ENCODE measurements around the gene LPAR1. TPM values are rescaled to one million over a fixed set of nuclear protein-coding genes. Genes with fewer than 3 reads are reported as not detected.

The LPAR1 gene
- total RNA-seq, 1 donor from 2014 or later = 23.2 TPM

GRCh38 chr9:110949081-110949480, 89.2 kb downstream of the LPAR1 start:
- no peaks in the 10 kb centered on the region for H3K36me3 ChIP-seq
- no peaks in the 10 kb centered on the region for H3K27me3 ChIP-seq (ENCODE audit: low read depth)
- DNase-seq (no peak), ATAC-seq (no peak)
- no peak overlapping the region for H3K4me3 ChIP-seq
- H3K9me3 ChIP-seq = peaks cover under 1% of the 10 kb centered on the region
- H3K4me1 ChIP-seq = peaks cover 4% of the 10 kb centered on the region
- no peak overlapping the region for H3K27ac ChIP-seq
- intact Hi-C loops (cut with DNase I) = no loop called here
- no peak for TF ChIP-seq CTCF (IDR thresholded peaks at IDR 0.05)

GRCh38 chr9:110947491-110948044, 90.7 kb downstream of the LPAR1 start:
- DNase-seq (no peak), ATAC-seq (no peak)
- Histone ChIP-seq H3K36me3 (no peaks in the 10 kb centered on the region), H3K27me3 (ENCODE audit: low read depth) (no peaks in the 10 kb centered on the region), H3K4me1 (peaks cover 4% of the 10 kb centered on the region), H3K9me3 (no peaks in the 10 kb centered on the region), H3K4me3 (no peak overlapping the region), H3K27ac (no peak overlapping the region)
- TF ChIP-seq CTCF (IDR thresholded peaks at IDR 0.05) = no peak
- intact Hi-C loops (cut with DNase I) = no loop called here

DNA sequence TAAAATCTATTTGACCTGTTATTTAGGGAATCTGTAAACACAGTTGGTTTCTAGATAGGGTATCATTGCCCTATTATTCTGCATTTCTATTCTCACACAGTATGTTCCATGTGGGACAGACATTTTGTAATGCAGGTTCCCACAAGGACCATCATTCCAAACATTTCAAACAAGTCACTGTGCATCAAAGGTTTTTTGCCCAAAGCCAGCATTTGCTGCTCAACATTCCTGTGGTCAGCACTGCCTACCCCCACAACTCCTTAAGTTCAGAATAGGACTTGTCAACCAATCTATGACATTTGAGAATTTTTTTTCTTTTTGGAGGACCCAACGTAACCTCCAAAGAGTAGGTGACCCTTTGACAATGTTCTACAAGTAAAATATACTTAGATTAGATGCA, 95.7 kb downstream of the LPAR1 start:
- H3K4me1 ChIP-seq = peaks cover 5% of the 10 kb centered on the region
- H3K36me3 ChIP-seq = peaks cover 8% of the 10 kb centered on the region
- no peak for ATAC-seq
- no peak for TF ChIP-seq CTCF (IDR thresholded peaks at IDR 0.05)
- no peak for DNase-seq
- H3K27ac ChIP-seq = no peak overlapping the region
- no peaks in the 10 kb centered on the region for H3K9me3 ChIP-seq
- no peak overlapping the region for H3K4me3 ChIP-seq
- H3K27me3 ChIP-seq (ENCODE audit: low read depth) = no peaks in the 10 kb centered on the region
- intact Hi-C loops (cut with DNase I) = no loop called here

DNA sequence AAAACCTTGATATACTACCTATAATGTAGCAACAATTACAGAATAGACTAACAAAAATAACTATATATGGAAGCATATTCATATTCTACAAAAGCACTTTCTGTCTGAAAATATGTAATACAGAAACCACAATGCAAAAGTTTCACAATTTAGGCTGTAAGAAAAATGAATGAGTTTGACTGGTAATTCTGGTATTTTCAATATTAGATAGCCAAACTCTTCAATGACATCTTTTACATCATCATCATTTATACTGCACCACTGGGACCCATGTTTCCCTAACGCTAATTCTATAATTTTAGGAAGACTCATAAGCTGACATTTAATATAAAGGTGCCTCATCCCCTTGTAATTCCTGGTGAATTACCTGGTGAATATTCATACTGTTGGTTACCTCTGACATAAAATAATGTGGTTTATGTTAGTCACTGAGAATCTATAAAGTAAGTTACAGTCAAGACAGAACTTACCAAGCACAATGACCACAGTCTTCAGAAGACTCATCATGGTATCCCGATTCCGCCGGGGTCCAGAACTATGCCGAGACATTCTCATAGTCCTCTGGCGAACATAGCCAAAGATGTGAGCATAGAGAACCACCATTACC, 97.2 kb downstream of the LPAR1 start:
- Histone ChIP-seq H3K4me3 (no peak overlapping the region), H3K27me3 (ENCODE audit: low read depth) (no peaks in the 10 kb centered on the region), H3K9me3 (no peaks in the 10 kb centered on the region), H3K4me1 (peaks cover 12% of the 10 kb centered on the region), H3K36me3 (peaks cover 8% of the 10 kb centered on the region), H3K27ac (no peak overlapping the region)
- DNase-seq (no peak), ATAC-seq (no peak)
- no peak for TF ChIP-seq CTCF (IDR thresholded peaks at IDR 0.05)
- intact Hi-C loops (cut with DNase I) = no loop called here

DNA sequence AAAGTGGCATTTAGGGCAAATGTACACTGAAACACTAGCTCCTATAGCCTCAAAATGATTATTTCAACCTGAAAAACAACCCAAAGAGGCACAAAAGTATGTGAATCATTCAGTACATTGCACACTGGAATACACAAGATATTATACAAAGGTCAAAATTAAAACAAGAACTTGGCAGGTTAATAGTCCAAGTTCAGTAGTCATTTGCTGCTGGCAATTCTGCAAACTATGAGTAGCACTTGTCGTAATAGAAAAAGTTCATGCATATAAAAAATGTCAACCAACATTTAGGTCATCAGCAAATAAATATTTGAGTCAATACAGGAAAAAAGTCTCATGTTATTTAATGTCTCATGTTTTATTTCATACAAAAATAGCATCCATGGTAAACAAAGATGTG, 98.7 kb downstream of the LPAR1 start:
- Histone ChIP-seq H3K27ac (no peak overlapping the region), H3K36me3 (peaks cover 8% of the 10 kb centered on the region), H3K4me3 (no peak overlapping the region), H3K4me1 (peaks cover 12% of the 10 kb centered on the region), H3K27me3 (ENCODE audit: low read depth) (no peaks in the 10 kb centered on the region), H3K9me3 (no peaks in the 10 kb centered on the region)
- intact Hi-C loops (cut with DNase I) = no loop called here
- DNase-seq (no peak), ATAC-seq (no peak)
- no peak for TF ChIP-seq CTCF (IDR thresholded peaks at IDR 0.05)

All from lower lobe of right lung (tissue), 2 donors.